ENCODE measurements around the gene HERC3. TPM values are rescaled to one million over a fixed set of nuclear protein-coding genes. Genes with fewer than 3 reads are reported as not detected.

Gene HERC3
- total RNA-seq, 1 donor from 2014 or later, result 68.9 TPM

DNA sequence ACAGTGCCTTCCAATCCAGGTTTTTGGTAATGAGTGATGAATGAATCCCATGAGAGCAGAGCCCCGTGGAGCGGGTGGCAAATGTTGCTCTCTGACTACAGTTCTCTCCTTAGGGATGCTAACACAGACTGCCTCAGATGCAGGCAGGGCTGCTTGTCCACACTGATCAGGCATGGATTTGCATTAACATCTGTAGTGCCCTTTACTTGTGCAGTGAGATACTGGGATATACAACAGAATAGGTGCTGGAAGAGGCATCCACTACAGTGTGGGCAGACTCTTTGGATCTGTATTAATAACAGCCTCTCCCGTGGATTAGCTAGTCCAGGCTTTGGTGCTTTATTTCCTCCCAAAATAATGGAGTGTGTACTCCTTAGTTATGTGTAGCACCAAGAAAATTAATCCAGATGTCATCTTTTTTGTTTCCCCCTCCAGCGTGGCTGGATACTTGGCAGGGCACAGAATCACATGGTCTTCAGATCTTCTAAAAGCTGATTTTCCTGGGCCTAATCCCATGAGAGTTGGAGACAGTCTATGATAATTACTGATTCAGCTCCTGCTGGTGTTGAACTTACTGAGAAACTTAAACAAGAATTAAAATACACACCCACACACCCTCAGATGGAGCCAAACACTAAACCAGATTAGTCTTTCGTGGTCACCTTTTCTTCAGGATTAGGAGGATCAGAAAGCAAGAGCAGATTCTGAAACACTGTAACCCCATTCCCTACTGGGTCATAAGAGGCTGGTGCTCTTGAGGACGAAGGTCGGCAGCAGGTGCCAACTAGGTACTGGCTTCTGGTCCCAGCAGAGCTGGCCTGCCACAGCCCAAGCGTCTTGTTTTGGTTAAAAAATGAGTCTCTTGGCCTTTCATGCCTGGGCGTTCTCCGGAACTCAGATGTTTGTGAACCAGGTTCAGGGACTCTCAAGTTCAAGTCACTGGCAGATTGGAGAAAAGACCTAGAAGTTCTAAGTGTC, 128.5 kb downstream of the HERC3 start:
- DNase-seq, result no peak

- no peak for DNase-seq
Observed at GRCh38 chr4:88722276-88722780, 130.0 kb downstream of the HERC3 start.

GRCh38 chr4:88722828-88723227, 130.5 kb downstream of the HERC3 start:
- no peak for DNase-seq

GRCh38 chr4:88724406-88724805, 132.1 kb downstream of the HERC3 start:
- DNase-seq, result no peak

GRCh38 chr4:88725143-88725542, 132.9 kb downstream of the HERC3 start:
- DNase-seq, result no peak

DNA sequence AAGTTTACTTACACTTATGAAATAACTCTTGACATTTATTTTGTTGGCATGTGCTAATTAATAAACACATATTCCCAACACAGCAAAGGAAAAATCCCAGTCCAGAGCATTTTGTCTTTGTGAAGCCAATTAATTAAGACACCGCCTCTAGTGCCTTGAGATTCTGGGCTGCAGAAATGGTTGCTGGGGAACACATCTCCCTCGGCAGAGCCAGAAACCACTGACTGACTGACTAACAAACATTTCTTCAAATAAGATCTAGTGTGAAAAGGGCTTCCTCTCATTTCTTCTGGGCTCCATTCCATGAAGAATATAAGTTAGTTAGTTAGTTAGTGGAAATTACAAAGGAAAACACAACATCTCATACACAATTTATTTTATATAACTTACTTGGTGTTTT, 133.7 kb downstream of the HERC3 start:
- no peak for DNase-seq

DNA sequence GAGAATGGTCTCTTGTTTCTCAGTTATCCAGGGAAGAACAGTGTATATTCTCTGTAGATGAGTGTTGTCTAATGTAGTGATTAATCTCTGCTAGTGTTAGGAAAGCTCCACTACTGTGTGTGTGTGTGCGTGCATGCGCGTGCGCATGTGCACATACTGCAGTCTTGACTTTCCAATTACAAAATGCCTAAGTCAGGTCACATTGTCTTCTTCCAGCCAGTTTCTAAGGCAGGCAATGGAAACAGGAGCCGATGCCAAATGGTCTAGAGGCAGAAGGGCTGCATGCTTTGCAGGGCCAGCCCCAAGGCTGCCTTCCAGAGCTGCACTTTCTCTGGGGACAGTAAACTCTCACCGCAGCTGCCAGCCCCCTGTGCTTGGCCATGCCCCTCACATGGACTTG, 135.9 kb downstream of the HERC3 start:
- DNase-seq, result no peak

DNA sequence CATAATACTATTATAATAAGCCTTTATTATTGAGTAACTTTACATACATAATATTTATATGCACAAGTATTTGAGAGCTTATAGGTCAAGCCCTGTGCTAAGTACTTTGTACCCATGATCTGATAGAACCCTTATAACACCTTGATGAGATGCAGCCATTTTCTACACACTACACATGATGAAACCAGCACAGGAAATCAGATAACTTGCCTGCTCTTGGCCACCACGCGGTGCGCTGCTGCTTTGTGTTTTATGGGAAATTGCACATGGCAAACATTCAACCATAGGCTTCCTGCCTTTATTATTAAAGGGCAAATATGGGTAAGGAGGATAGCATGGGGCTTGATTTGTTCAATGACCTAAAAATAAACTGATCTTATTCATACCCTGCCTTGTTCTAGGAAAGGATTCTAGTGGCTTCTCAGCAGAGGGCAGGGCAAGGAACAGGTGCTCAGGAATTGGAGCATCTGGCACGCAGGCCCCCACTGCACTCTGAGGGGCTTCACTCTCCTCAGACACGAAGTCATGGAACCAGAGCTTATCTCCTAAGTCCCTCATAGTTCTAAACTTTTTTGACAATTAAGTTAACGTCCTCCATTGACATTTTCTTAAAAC, 137.0 kb downstream of the HERC3 start:
- DNase-seq, result no peak

GRCh38 chr4:88730811-88731210, 138.5 kb downstream of the HERC3 start:
- DNase-seq, result no peak

GRCh38 chr4:88731381-88731780, 139.1 kb downstream of the HERC3 start:
- DNase-seq, result no peak

DNA sequence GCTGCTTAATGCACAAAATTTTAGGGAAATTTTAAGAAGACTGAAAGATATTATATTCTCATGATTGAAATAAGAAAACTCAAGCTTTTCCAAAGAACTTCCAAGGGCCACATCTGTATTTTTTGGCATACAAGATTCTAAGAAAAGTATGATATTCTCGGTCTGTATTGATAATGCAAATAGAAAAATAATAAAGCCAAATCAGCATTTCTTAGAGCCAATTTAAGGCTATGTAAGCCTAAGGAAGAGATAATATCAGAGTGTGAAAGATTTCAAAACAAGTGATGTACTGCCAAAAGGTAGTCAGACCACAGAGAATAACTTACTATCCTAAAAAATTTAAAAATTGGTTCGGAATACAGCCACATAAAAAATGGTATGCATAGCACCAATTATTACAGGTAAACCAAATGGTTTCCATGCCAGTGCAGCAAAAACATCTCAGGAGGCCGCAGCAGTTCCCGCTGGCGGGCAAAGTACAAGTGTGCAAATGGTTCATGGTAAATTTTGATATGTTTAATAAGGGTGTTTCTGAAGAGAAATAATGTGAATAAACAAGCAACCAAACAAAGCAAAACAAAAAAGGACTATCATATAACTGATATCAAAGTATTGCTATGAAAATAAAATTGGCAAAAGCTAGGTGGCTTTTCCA, 140.6 kb downstream of the HERC3 start:
- DNase-seq, result no peak

GRCh38 chr4:88734403-88734949, 142.2 kb downstream of the HERC3 start:
- DNase-seq, result no peak

GRCh38 chr4:88735564-88735963, 143.3 kb downstream of the HERC3 start:
- DNase-seq, result no peak

DNA sequence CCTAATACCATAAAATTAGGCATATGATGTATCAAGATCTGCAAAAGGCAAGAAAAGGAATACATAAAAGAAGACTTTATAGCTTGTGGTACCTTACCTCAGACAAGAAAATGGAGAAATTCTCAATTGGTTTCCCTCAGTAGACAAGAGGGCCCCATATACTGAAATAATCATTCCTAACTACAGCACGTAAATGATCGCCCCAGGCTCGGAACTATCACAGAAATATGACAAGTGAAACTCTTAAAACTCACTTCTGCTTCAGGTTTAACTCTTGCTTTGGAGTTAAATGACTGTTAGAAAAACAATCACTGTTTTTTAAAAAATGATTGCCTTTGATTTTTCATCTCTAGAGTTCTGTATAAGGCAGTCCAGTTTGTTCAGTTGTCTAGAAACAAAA, 144.0 kb downstream of the HERC3 start:
- no peak for DNase-seq

GRCh38 chr4:88737307-88737941, 145.1 kb downstream of the HERC3 start:
- DNase-seq, result no peak

DNA sequence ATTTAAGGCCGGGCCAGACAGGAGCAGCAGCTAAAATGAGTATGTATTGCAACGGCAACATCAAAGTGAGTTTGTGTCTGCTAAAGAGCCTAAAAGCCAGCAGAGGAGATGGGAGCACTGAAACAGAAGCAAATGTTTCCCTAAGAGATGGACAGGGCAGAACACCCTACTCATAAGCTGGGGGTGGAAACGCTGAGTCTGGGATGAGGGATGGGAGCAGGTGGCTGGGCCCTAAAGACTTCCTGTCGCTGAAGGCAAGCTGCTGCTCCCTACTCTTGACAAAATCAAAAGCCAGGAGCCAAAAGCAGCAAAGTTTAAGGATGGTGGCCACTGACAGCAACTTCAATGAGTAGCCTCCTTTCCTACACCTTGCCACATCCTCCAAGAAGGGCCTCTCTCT, 145.9 kb downstream of the HERC3 start:
- no peak for DNase-seq

GRCh38 chr4:88742561-88742960, 150.3 kb downstream of the HERC3 start:
- DNase-seq, result no peak

GRCh38 chr4:88743696-88744095, 151.4 kb downstream of the HERC3 start:
- no peak for DNase-seq

DNA sequence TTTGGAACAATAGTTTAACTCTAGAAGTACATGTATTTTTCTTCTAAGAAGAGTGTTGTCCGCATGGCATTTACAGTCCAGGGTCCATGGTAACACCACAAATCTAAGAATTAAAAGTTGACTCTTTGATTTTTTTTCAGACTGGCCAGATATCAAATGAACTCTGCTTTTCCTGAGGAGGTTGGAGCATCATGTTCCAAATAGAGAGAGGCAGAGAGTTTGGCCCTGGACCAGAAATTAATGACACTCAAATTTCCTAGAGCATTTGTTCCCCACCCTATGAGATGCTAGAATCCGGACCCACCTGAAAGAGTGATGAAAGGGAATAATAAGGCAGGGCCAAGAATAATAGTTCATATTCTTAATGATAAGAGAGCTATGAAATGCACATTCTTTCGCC, 152.3 kb downstream of the HERC3 start:
- DNase-seq, result no peak

GRCh38 chr4:88745175-88745574, 152.9 kb downstream of the HERC3 start:
- DNase-seq, result no peak

- DNase-seq, result no peak
Observed at GRCh38 chr4:88745581-88746163, 153.4 kb downstream of the HERC3 start.

- DNase-seq, result no peak
Observed at GRCh38 chr4:88746206-88746605, 153.9 kb downstream of the HERC3 start.
